WTC11 (cell line): Measurements from ENCODE around the gene PPDPF. TPM values are rescaled to one million over a fixed set of nuclear protein-coding genes. Genes with fewer than 3 reads are reported as not detected.

ENCODE experiments used
- ATAC-seq: fragments of 200-7000 bp; cut with Tn5 transposase; 2 replicates; pipeline ENCODE4 v1.10.0; 2021; ENCODE audit warnings: mild to moderate bottlenecking, moderate library complexity
- CTCF ChIA-PET: fragments of 300-600 bp; sonication (Branson Sonifier 250); formaldehyde crosslinking; loops from one replicate; lab custom pipeline; 2021; ENCODE audit warnings: antibody characterized with exemption; lab: Charles Lee
- POLR2A ChIA-PET: fragments of 350-600 bp; sonication (Branson Sonifier 250); formaldehyde crosslinking; loops from one replicate; lab custom pipeline; 2021; ENCODE audit warnings: antibody characterized with exemption; lab: Charles Lee
- DNase-seq: peaks from one replicate; pipeline ENCODE4 v3.0.0; 2021; ENCODE audit warnings: low spot score
- H3K27ac Mint-ChIP-seq: 2 replicates; pipeline ENCODE4 v1.8.0; 2021; ENCODE audit warnings: mixed read lengths
- H3K27me3 Mint-ChIP-seq: 2 replicates; pipeline ENCODE4 v1.8.0; 2021; ENCODE audit warnings: low read depth, mild to moderate bottlenecking, moderate library complexity, mixed read lengths
- H3K36me3 Mint-ChIP-seq: 2 replicates; pipeline ENCODE4 v1.8.0; 2021; ENCODE audit warnings: mixed read lengths
- H3K4me1 Mint-ChIP-seq: 2 replicates; pipeline ENCODE4 v1.8.0; 2022; ENCODE audit warnings: mixed read lengths
- H3K4me3 Mint-ChIP-seq: 2 replicates; pipeline ENCODE4 v1.8.0; 2021; ENCODE audit warnings: mild to moderate bottlenecking, moderate library complexity, mixed read lengths
- H3K9me3 Mint-ChIP-seq: 2 replicates; pipeline ENCODE4 v1.8.0; 2021; ENCODE audit warnings: mixed read lengths
- ATF6 ChIP-seq: sonication (generic); formaldehyde crosslinking; IDR thresholded peaks from 2 replicates; pipeline ENCODE4 v1.8.1; 2023; ENCODE audit warnings: mild to moderate bottlenecking, missing genetic modification reagents
- CREB1 ChIP-seq: sonication (generic); formaldehyde crosslinking; IDR thresholded peaks from 2 replicates; pipeline ENCODE4 v1.8.0; 2023; ENCODE audit warnings: mild to moderate bottlenecking, missing genetic modification reagents
- ELF4 ChIP-seq: sonication (generic); formaldehyde crosslinking; IDR thresholded peaks from 2 replicates; pipeline ENCODE4 v1.8.1; 2022; ENCODE audit warnings: low read depth, mild to moderate bottlenecking, moderate library complexity, missing genetic modification reagents
- FOXP1 ChIP-seq: sonication (generic); formaldehyde crosslinking; IDR thresholded peaks from 2 replicates; pipeline ENCODE4 v1.8.0; 2022; ENCODE audit warnings: missing genetic modification reagents, mild to moderate bottlenecking, moderate library complexity, borderline replicate concordance
- GABPB1 ChIP-seq: sonication (generic); formaldehyde crosslinking; IDR thresholded peaks from 2 replicates; pipeline ENCODE4 v1.8.1; 2023; ENCODE audit warnings: mild to moderate bottlenecking, missing genetic modification reagents
- MAX ChIP-seq: sonication (generic); formaldehyde crosslinking; IDR thresholded peaks from 2 replicates; pipeline ENCODE4 v1.8.0; 2022; ENCODE audit warnings: mild to moderate bottlenecking, missing genetic modification reagents
- MLX ChIP-seq: sonication (generic); formaldehyde crosslinking; IDR thresholded peaks from 2 replicates; pipeline ENCODE4 v1.8.1; 2023; ENCODE audit warnings: mild to moderate bottlenecking, missing genetic modification reagents, moderate library complexity
- NR1H2 ChIP-seq: sonication (generic); formaldehyde crosslinking; IDR thresholded peaks from 2 replicates; pipeline ENCODE4 v1.9.0; 2021; ENCODE audit warnings: mild to moderate bottlenecking, moderate library complexity, missing genetic modification reagents
- SMAD3 ChIP-seq: sonication (generic); formaldehyde crosslinking; IDR thresholded peaks from 2 replicates; pipeline ENCODE4 v1.8.0; 2022; ENCODE audit warnings: missing genetic modification reagents, mild to moderate bottlenecking, borderline replicate concordance
- SOX15 ChIP-seq: fragments of 250-450 bp; sonication (Bioruptor Pico); IDR thresholded peaks from 2 replicates; pipeline ENCODE4 v1.9.0; 2021; ENCODE audit warnings: mild to moderate bottlenecking
- SP1 ChIP-seq: sonication (generic); formaldehyde crosslinking; conservative IDR thresholded peaks from 2 replicates; pipeline ENCODE4 v1.8.1; 2022; ENCODE audit warnings: missing genetic modification reagents
- STAT6 ChIP-seq: sonication (generic); formaldehyde crosslinking; conservative IDR thresholded peaks from 2 replicates; pipeline ENCODE4 v1.8.1; 2023; ENCODE audit warnings: mild to moderate bottlenecking, low read depth, missing genetic modification reagents, moderate library complexity
- USF1 ChIP-seq: sonication (generic); formaldehyde crosslinking; IDR thresholded peaks from 2 replicates; pipeline ENCODE4 v1.8.0; 2022; ENCODE audit warnings: mild to moderate bottlenecking, missing genetic modification reagents
- ZBTB21 ChIP-seq: sonication (generic); formaldehyde crosslinking; IDR thresholded peaks from 2 replicates; pipeline ENCODE4 v1.8.1; 2023; ENCODE audit warnings: mild to moderate bottlenecking, missing genetic modification reagents, borderline replicate concordance
- ZNF281 ChIP-seq: sonication (generic); formaldehyde crosslinking; IDR thresholded peaks from 2 replicates; pipeline ENCODE4 v1.8.0; 2023; ENCODE audit warnings: mild to moderate bottlenecking, missing genetic modification reagents
- ZNF532 ChIP-seq: fragments of 250-450 bp; sonication (Bioruptor Pico); IDR thresholded peaks from 2 replicates; pipeline ENCODE4 v1.9.0; 2021; ENCODE audit warnings: mild to moderate bottlenecking, borderline replicate concordance
- total RNA-seq: library from RNA; stranded (reverse); gene quantifications from 3 replicates; pipeline ENCODE4 v1.2.3, GENCODE V29; 2021

Gene PPDPF
- total RNA-seq, 1 experiment from 2014 or later, result 170 TPM

- ChIA-PET POLR2A (no interaction called here), CTCF (interaction anchor here (0.7 to 3.4 kb wide), 3 partner anchors 11 to 150 kb away, joined by 3 to 48 read pairs (median 3); partner anchors contain the start of genes PTK6 and STMN3)
- H3K27ac Mint-ChIP-seq, result no peak overlapping the region
- no peaks in the 10 kb centered on the region for H3K36me3 Mint-ChIP-seq
- H3K9me3 Mint-ChIP-seq, result no peaks in the 10 kb centered on the region
- no peak for TF ChIP-seq ZNF281 (CRISPR knock-in tag)
- no peak for TF ChIP-seq STAT6 (CRISPR knock-in tag)
- TF ChIP-seq FOXP1 (CRISPR knock-in tag), result no peak
- no peak for TF ChIP-seq MAX (CRISPR knock-in tag)
- TF ChIP-seq CREB1, result no peak
- TF ChIP-seq SMAD3 (CRISPR knock-in tag), result no peak
- TF ChIP-seq ATF6 (CRISPR knock-in tag), result no peak
- TF ChIP-seq ZNF532 (CRISPR knock-in tag), result no peak
- no peak for TF ChIP-seq ZBTB21
- TF ChIP-seq SOX15 (CRISPR knock-in tag), result no peak
- TF ChIP-seq ELF4 (CRISPR knock-in tag), result no peak
- no peak for TF ChIP-seq USF1 (CRISPR knock-in tag)
- TF ChIP-seq SP1 (CRISPR knock-in tag), result no peak
- TF ChIP-seq MLX (CRISPR knock-in tag), result no peak
- TF ChIP-seq GABPB1 (CRISPR knock-in tag), result no peak
- no peak for TF ChIP-seq NR1H2 (CRISPR knock-in tag)
- no peak overlapping the region for H3K4me3 Mint-ChIP-seq
- H3K27me3 Mint-ChIP-seq, result no peaks in the 10 kb centered on the region
- ATAC-seq (no peak), DNase-seq (no peak)
- H3K4me1 Mint-ChIP-seq, result peaks cover 23% of the 10 kb centered on the region
Measured at GRCh38 chr20:63548542-63548941, 28.0 kb downstream of the PPDPF start.
